ENCODE results near the gene RNF14. TPM values are rescaled to one million over a fixed set of nuclear protein-coding genes. Genes with fewer than 3 reads are reported as not detected.

The RNF14 gene
- total and polyA plus RNA-seq, 9 of the 15 experiments (the other 6 are each of a cell fraction or from before 2014, with no cell fraction given), result 36.3 to 140 (median 75.1) TPM

DNA sequence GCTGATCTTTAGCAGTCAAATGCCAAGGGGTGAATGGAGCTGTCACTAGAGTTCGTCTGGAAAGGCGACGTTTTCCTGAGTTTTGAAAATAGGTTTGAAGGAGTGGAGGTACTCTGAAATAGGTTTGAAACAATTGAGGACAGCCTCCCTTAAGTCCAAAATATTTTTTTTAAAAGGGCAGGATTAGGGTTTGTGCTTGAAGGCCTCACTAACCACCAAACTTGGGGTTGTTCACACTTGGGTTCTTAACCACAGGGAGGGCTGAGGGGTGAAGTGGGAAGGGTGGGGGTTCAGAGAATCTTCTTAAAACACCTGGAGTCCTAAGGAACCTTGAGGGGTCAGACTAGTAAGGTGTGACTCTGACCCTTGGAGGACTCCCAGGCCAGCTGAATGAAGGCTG is 7.4 kb upstream of the RNF14 start:
- H3K79me2 ChIP-seq (ENCODE audit: control insufficient read depth, insufficient read depth, low read length), result no peaks in the 10 kb centered on the region
- DNase-seq (ENCODE audit: extremely low read depth in 1 of 4, low spot score in 3 of 4) (no peak), ATAC-seq (no peak), FAIRE-seq (no peak)
- H3K9ac ChIP-seq (ENCODE audit: insufficient read depth in 1 of 2, low read depth in 2 of 2, low read length in 2 of 2), result 0 out of 4 replicates have a peak overlapping the region, but pooled peaks of 1 of the 2 experiments have one; percentile 14
- H2AFZ ChIP-seq (ENCODE audit: low read depth, low read length), result peak overlapping the region; percentile 93
- no peak overlapping the region for H3K4me2 ChIP-seq (ENCODE audit: insufficient read depth, low read length)
- H3K4me3 ChIP-seq, result no peak overlapping the region
- H3K27me3 ChIP-seq (ENCODE audit: control insufficient read depth in 2 of 2, insufficient read depth in 2 of 2, low read length in 2 of 2), result peaks cover 0 to 13% of the 10 kb centered on the region in 2 experiments; a peak in 2 of 5 replicates
- WGBS (ENCODE audit: insufficient coverage, low coverage, missing lambda C conversion rate), result 81% methylated on average over 3 of the region's 3 CpGs
- ChIA-PET POLR2A (interaction anchor here (0.6 to 2.3 kb wide), 8 partner anchors 7 to 268 kb away, joined by 3 to 9 read pairs (median 4); partner anchors contain the start of gene RNF14), CTCF (ENCODE audit: low intra/inter-chr PET ratio) (interaction anchor here (0.9 to 2.8 kb wide), 6 partner anchors 72 to 296 kb away, joined by 3 to 29 read pairs (median 7); no protein-coding TSS in a partner anchor)
- no peak overlapping the region for H3K27ac ChIP-seq (ENCODE audit: extremely low read depth, low read depth, low read length)
- no peaks in the 10 kb centered on the region for H3K9me1 ChIP-seq (ENCODE audit: control insufficient read depth, insufficient read depth, low read length)
- BruUV-seq (replicated peaks), result no TSS peak
- peaks cover 3 to 16% of the 10 kb centered on the region in 2 experiments for H3K4me1 ChIP-seq (replicated peaks in 1 of 2; ENCODE audit: control insufficient read depth in 2 of 2, insufficient read depth in 2 of 2, low read length in 2 of 2)
- in situ Hi-C loops (cut with MboI) (no loop called here), intact Hi-C loops (cut with micrococcal nuclease) (loop anchor here (2.0 to 10.0 kb wide), 4 partner anchors 83 to 297 kb away; partner anchors contain the start of gene PCDH1)
- TF ChIP-seq ZNF124 (CRISPR knock-in tag; IDR thresholded peaks at IDR 0.05) (no peak), TAF15 (IDR thresholded peaks at IDR 0.05; ENCODE audit: low read depth, low read length) (no peak), HMGN3 (IDR thresholded peaks at IDR 0.05; ENCODE audit: borderline replicate concordance, extremely low read depth, insufficient read length, low read depth, low read length) (no peak), ATF7 (IDR thresholded peaks at IDR 0.05) (no peak), FOS (IDR thresholded peaks at IDR 0.05; ENCODE audit: extremely low read depth, insufficient read length) (no peak), ZC3H11A (IDR thresholded peaks at IDR 0.05; ENCODE audit: low read depth, low read length) (no peak), ZEB2 (IDR thresholded peaks at IDR 0.05) (no peak), NFIX (CRISPR knock-in tag; IDR thresholded peaks at IDR 0.05; ENCODE audit: low read depth) (no peak)
- TF ChIP-seq, protein P1, sequence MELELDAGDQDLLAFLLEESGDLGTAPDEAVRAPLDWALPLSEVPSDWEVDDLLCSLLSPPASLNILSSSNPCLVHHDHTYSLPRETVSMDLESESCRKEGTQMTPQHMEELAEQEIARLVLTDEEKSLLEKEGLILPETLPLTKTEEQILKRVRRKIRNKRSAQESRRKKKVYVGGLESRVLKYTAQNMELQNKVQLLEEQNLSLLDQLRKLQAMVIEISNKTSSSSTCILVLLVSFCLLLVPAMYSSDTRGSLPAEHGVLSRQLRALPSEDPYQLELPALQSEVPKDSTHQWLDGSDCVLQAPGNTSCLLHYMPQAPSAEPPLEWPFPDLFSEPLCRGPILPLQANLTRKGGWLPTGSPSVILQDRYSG (tag; conservative IDR thresholded peaks at IDR 0.05; ENCODE audit: low read depth), result no peak
- TF ChIP-seq, protein P2, sequence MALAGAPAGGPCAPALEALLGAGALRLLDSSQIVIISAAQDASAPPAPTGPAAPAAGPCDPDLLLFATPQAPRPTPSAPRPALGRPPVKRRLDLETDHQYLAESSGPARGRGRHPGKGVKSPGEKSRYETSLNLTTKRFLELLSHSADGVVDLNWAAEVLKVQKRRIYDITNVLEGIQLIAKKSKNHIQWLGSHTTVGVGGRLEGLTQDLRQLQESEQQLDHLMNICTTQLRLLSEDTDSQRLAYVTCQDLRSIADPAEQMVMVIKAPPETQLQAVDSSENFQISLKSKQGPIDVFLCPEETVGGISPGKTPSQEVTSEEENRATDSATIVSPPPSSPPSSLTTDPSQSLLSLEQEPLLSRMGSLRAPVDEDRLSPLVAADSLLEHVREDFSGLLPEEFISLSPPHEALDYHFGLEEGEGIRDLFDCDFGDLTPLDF (CRISPR knock-in tag; IDR thresholded peaks at IDR 0.05), result no peak
- H4K20me1 ChIP-seq (replicated peaks; ENCODE audit: control insufficient read depth, insufficient read depth, low read length), result peaks cover 8% of the 10 kb centered on the region; the same call in 1 of the 2 replicates
- no peaks in the 10 kb centered on the region for H3K36me3 ChIP-seq (ENCODE audit: control insufficient read depth, insufficient read depth, low read length)
- H3K9me3 ChIP-seq (replicated peaks; ENCODE audit: control insufficient read depth, insufficient read depth, low read depth, low read length), result no peaks in the 10 kb centered on the region

All from K562 (cell line).